Left renal cortex interstitium (tissue), 4 donors: Measurements from ENCODE around the gene ERRFI1. TPM values are rescaled to one million over a fixed set of nuclear protein-coding genes. Genes with fewer than 3 reads are reported as not detected.
A peak's percentile ranks its signal among the peaks of the same experiment; 100 is the strongest.

Source experiments
- DNase-seq, 4 donors: peaks; one replicate each; pipeline ENCODE4 v3.0.0-alpha.2; 2013; ENCODE audit warnings: low read depth in 4 of 4, low spot score in 2 of 4, missing footprints in 1 of 4
- polyA plus RNA-seq, 4 donors: library from polyadenylated mRNA; unstranded; fragments of 120-200 nt; gene quantifications; one replicate each; pipeline ENCODE4 v1.2.1, GENCODE V29; 2013; ENCODE audit not compliant: insufficient read length in 4 of 4

ERRFI1 gene
- polyA plus RNA-seq, 4 donors, result 18.9 to 24.8 (median 20.6) TPM

- no peak for DNase-seq
These were observed 6.1 kb downstream of the ERRFI1 start for GRCh38 chr1:8020032-8020431.

- no peak for DNase-seq
These were observed 6.9 kb downstream of the ERRFI1 start for GRCh38 chr1:8019229-8019620.

- DNase-seq, result no peak
These were observed 7.4 kb downstream of the ERRFI1 start for GRCh38 chr1:8018492-8019228.

GRCh38 chr1:8017495-8018197, 8.5 kb downstream of the ERRFI1 start:
- no peak for DNase-seq

GRCh38 chr1:8016895-8017241, 9.2 kb downstream of the ERRFI1 start:
- no peak for DNase-seq

GRCh38 chr1:8016210-8016894, 9.8 kb downstream of the ERRFI1 start:
- no peak for DNase-seq

- DNase-seq, result no peak
These were observed 10.3 kb downstream of the ERRFI1 start for GRCh38 chr1:8015809-8016165.

- DNase-seq, result peak in 1 of 4 donors; percentile 76
These were observed 10.9 kb downstream of the ERRFI1 start for GRCh38 chr1:8015036-8015808.

GRCh38 chr1:8014381-8014988, 11.6 kb downstream of the ERRFI1 start:
- no peak for DNase-seq

- DNase-seq, result no peak
These were observed 12.3 kb downstream of the ERRFI1 start for GRCh38 chr1:8013800-8014199.

GRCh38 chr1:8013399-8013798, 12.7 kb downstream of the ERRFI1 start:
- no peak for DNase-seq

- no peak for DNase-seq
These were observed 13.2 kb downstream of the ERRFI1 start for GRCh38 chr1:8012955-8013354.

GRCh38 chr1:8011923-8012858, 13.9 kb downstream of the ERRFI1 start:
- DNase-seq, result no peak

GRCh38 chr1:8011016-8011415, 15.1 kb downstream of the ERRFI1 start:
- no peak for DNase-seq

GRCh38 chr1:8010080-8010664, 15.9 kb downstream of the ERRFI1 start:
- DNase-seq, result no peak

- DNase-seq, result no peak
These were observed 16.8 kb downstream of the ERRFI1 start for GRCh38 chr1:8009043-8010002.

- DNase-seq, result no peak
These were observed 19.8 kb downstream of the ERRFI1 start for GRCh38 chr1:8006037-8006963.
